EL (cell line): Measurements from ENCODE around the gene PSMD12.
"Not testable (repeated sequence)": the region's sequence is repeated elsewhere in the genome, so short reads cannot be mapped to it uniquely, and the experiment has no call there.

Experiments
- DNase-seq: peaks from one replicate; pipeline ENCODE4 v3.0.0-alpha.2; 2016

The PSMD12 gene

DNA sequence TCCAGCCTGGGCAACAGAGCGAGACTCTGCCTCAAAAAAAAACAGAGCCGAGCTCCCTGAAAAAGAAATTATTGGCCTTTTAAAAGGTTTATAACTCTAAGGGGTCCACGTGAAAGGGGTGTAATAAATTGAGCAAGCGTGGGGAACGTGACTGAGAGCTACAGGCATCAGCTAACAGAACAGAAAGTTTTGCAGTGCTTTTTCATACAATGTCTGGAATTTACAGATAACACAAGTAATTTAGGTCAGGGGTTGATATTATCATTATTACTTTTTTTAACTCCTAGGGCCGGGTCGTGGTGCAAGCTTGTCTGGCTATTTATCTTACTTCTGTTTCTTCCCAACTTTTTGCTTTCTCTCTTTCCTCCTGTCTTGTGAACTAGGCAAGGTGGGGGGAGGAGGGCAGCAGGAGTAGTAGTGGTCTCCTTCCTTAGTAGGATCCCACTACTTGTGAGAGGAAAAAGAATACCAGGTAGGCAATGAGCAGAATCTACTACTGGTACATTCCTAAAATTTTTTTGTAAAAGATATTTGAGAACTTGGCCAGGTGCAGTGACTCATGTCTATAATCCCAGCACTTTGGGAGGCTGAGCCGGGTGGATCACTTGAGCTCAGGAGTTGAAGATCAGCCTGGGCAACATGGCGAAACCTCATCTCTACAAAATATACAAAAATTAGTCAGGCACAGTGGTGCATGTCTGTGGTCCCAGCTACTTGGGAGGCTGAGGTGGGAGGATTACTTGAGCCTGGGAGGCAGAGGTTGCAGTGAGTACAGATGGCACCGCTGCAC, 60.7 kb downstream of the PSMD12 start:
- not testable (repeated sequence) for DNase-seq

GRCh38 chr17:67297454-67297960, 68.9 kb downstream of the PSMD12 start:
- DNase-seq: no peak

- no peak for DNase-seq
Observed at GRCh38 chr17:67294451-67295199, 71.8 kb downstream of the PSMD12 start.

GRCh38 chr17:67293251-67294203, 72.8 kb downstream of the PSMD12 start:
- DNase-seq: no peak

- no peak for DNase-seq
Observed at GRCh38 chr17:67290711-67291291, 75.6 kb downstream of the PSMD12 start.

GRCh38 chr17:67290244-67290643, 76.1 kb downstream of the PSMD12 start:
- no peak for DNase-seq

DNA sequence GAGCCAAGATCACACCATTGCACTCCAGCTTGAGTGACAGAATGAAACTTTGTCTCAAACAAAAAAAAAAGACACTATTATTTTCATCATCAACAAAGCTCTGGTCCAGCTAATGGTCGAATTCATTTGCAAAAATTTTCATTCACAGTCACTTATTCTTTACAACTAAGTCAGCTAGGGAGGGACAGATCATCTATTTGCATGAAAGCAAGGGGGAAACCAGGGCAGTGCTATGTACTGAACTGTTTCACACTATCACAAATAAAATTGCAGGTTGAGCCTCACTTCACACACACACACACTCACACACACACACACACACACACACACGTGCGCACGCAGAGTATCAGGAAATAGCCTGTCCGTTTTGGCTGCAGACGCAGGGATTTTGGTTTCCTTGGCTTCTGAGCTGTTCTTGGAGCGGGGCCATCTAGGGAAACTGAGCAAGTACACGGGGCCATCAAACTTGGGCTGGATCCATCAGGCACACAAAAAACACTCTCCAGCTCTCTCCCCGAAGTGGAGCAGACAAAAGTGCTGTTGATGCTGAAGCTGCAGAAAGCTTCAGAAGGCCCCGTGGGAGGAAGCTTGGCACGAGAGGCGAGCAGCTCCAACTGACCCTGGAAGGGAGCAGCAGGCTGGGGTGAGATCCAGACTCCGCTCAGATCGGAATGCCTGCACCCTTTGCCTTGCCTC, 77.0 kb downstream of the PSMD12 start:
- peak; percentile 21 for DNase-seq
